T-cell (primary cell): ENCODE measurements around the gene HOXD12. TPM values are rescaled to one million over a fixed set of nuclear protein-coding genes. Genes with fewer than 3 reads are reported as not detected.

ENCODE experiments used
- ATAC-seq, 4 experiments: fragments of 200-7000 bp in 3 of 4; fragments of 150-1000 bp in 1 of 4; cut with Tn5 transposase; replicated peaks in 1 of 4; 1 replicate in 3 of 4; 2 replicates in 1 of 4; pipeline ENCODE4 v1.10.0; 2021; ENCODE audit warnings: moderate library complexity in 3 of 4, mild to moderate bottlenecking in 2 of 4, moderate number of reproducible peaks in 1 of 4
- CTCF ChIA-PET, 2 donors: fragments of 300-600 bp; sonication (Branson Sonifier 250); formaldehyde crosslinking; loops; one replicate each; lab custom pipeline; 2022; ENCODE audit warnings: antibody characterized with exemption in 2 of 2; lab: Charles Lee
- POLR2A ChIA-PET, 2 donors: fragments of 300-600 bp; sonication (Branson Sonifier 250); formaldehyde crosslinking; loops; one replicate each; lab custom pipeline; 2022; ENCODE audit warnings: antibody characterized with exemption in 2 of 2; lab: Charles Lee
- DNase-seq, 35 experiments: peaks; one replicate each; pipeline versions ENCODE4 v3.0.0 to v3.0.0-alpha.2; 2013 to 2023
- H3K27ac ChIP-seq: one replicate; pipeline ENCODE4 v1.5.1; 2013; ENCODE audit warnings: low read length
- H3K27me3 ChIP-seq, 2 experiments: replicated peaks in 1 of 2; 1 replicate in 1 of 2; 2 replicates in 1 of 2; pipeline versions ENCODE4 v1.6.1 to v1.7.0; 2013; ENCODE audit warnings: low read length in 1 of 2, mixed read lengths in 1 of 2; ENCODE audit not compliant: control insufficient read depth in 2 of 2, insufficient read depth in 2 of 2; ENCODE audit errors: extremely low read depth in 1 of 2
- H3K36me3 ChIP-seq, 2 donors: 1 replicate in 1 of 2; 2 replicates in 1 of 2; pipeline versions ENCODE4 v1.6.1 to v1.7.0; 2013; ENCODE audit warnings: low read length in 1 of 2; ENCODE audit not compliant: control insufficient read depth in 2 of 2, insufficient read depth in 1 of 2; ENCODE audit errors: extremely low read depth in 1 of 2
- H3K4me1 ChIP-seq, 2 experiments: 1 replicate in 1 of 2; 2 replicates in 1 of 2; pipeline versions ENCODE4 v1.6.1 to v1.7.0; 2013; ENCODE audit warnings: low read length in 2 of 2, mixed read lengths in 1 of 2; ENCODE audit not compliant: insufficient read depth in 2 of 2, control insufficient read depth in 1 of 2; ENCODE audit errors: extremely low read depth in 1 of 2
- H3K4me3 ChIP-seq, 2 donors: 1 replicate in 1 of 2; 2 replicates in 1 of 2; pipeline versions ENCODE4 v1.5.1 to v1.7.0; 2013; ENCODE audit warnings: mild to moderate bottlenecking in 2 of 2, low read length in 1 of 2, moderate library complexity in 1 of 2; ENCODE audit not compliant: control insufficient read depth in 1 of 2; ENCODE audit errors: extremely low read depth in 1 of 2
- H3K9me3 ChIP-seq: 2 replicates; pipeline ENCODE4 v1.7.0; 2013
- H3K27ac Mint-ChIP-seq, 2 donors: one replicate each; pipeline ENCODE4 v1.8.0; 2020 to 2021; ENCODE audit warnings: mild to moderate bottlenecking in 2 of 2, mixed read lengths in 2 of 2
- H3K27me3 Mint-ChIP-seq, 2 donors: one replicate each; pipeline ENCODE4 v1.8.0; 2021 to 2022; ENCODE audit warnings: mixed read lengths in 2 of 2
- H3K36me3 Mint-ChIP-seq: one replicate; pipeline ENCODE4 v1.8.0; 2021; ENCODE audit warnings: mixed read lengths
- H3K4me1 Mint-ChIP-seq, 3 donors: one replicate each; pipeline ENCODE4 v1.8.0; 2020 to 2022; ENCODE audit warnings: mixed read lengths in 3 of 3, mild to moderate bottlenecking in 1 of 3
- H3K4me3 Mint-ChIP-seq, 3 donors: one replicate each; pipeline ENCODE4 v1.8.0; 2020 to 2022; ENCODE audit warnings: mild to moderate bottlenecking in 3 of 3, mixed read lengths in 3 of 3, moderate library complexity in 3 of 3
- H3K9me3 Mint-ChIP-seq, 3 donors: one replicate each; pipeline ENCODE4 v1.8.0; 2020 to 2022; ENCODE audit warnings: mixed read lengths in 3 of 3
- WGBS: methylation state at CpG from one replicate; pipeline ENCODE4 v1.1.5; 2013; ENCODE audit warnings: missing lambda C conversion rate; ENCODE audit not compliant: insufficient coverage; 5-methylcytosine and 5-hydroxymethylcytosine counted together
- total RNA-seq, 35 experiments: library from RNA in 6 of 35; stranded (reverse) in 6 of 35; fragments of 120-200 nt in 1 of 35; gene quantifications; one replicate each; pipeline versions ENCODE4 v1.2.1 to v1.2.4 and lab custom pipeline; 2013 to 2026

The HOXD12 gene
- total RNA-seq, 5 donors from 2014 or later (not counting 1 experiment from before 2014, with no cell fraction given): not detected

GRCh38 chr2:176099159-176099727 is 352 bp upstream of the HOXD12 start:
- Histone ChIP-seq H3K4me1 (peaks cover 8 to 19% of the 10 kb centered on the region in 2 experiments), H3K27ac (no peak overlapping the region), H3K27me3 (peaks cover 39 to 81% of the 10 kb centered on the region in 2 experiments), H3K36me3 (no peaks in the 10 kb centered on the region), H3K4me3 (no peak overlapping the region), H3K9me3 (no peaks in the 10 kb centered on the region)
- no peak for DNase-seq
- H3K4me3 Mint-ChIP-seq: no peak overlapping the region
- no peaks in the 10 kb centered on the region for H3K36me3 Mint-ChIP-seq
- H3K4me1 Mint-ChIP-seq: peaks cover 18 to 22% (median 20%) of the 10 kb centered on the region in 3 donors
- 18% methylated on average over 28 of the region's 30 CpGs for WGBS
- ATAC-seq: no peak
- H3K9me3 Mint-ChIP-seq: no peaks in the 10 kb centered on the region
- POLR2A ChIA-PET: no interaction called here
- H3K27ac Mint-ChIP-seq: no peak overlapping the region
- CTCF ChIA-PET: interaction anchor here in 1 of 2 donors (0.5 to 4.1 kb wide), 3 partner anchors 33 to 729 kb away, joined by 8 to 34 read pairs (median 8); no protein-coding TSS in a partner anchor
- peaks cover 86 to 93% of the 10 kb centered on the region in 2 donors for H3K27me3 Mint-ChIP-seq

GRCh38 chr2:176100547-176101140 is 1.0 kb downstream of the HOXD12 start:
- no peak overlapping the region for H3K4me3 Mint-ChIP-seq
- CTCF ChIA-PET: interaction anchor here in 1 of 2 donors (0.5 kb wide), 1 partner anchor 25 kb away, joined by 3 read pairs; no protein-coding TSS in a partner anchor
- no peaks in the 10 kb centered on the region for H3K36me3 Mint-ChIP-seq
- no peak overlapping the region for H3K27ac Mint-ChIP-seq
- Histone ChIP-seq H3K4me3 (peak overlapping the region in 1 of 2 donors; percentile 10), H3K4me1 (peaks cover 8 to 26% of the 10 kb centered on the region in 2 experiments), H3K9me3 (no peaks in the 10 kb centered on the region), H3K27me3 (peaks cover 29 to 85% of the 10 kb centered on the region in 2 experiments), H3K36me3 (no peaks in the 10 kb centered on the region), H3K27ac (no peak overlapping the region)
- POLR2A ChIA-PET: no interaction called here
- ATAC-seq (no peak), DNase-seq (no peak)
- peaks cover 23 to 36% (median 28%) of the 10 kb centered on the region in 3 donors for H3K4me1 Mint-ChIP-seq
- peaks cover 86 to 93% of the 10 kb centered on the region in 2 donors for H3K27me3 Mint-ChIP-seq
- 20% methylated on average over 21 of the region's 28 CpGs for WGBS
- H3K9me3 Mint-ChIP-seq: no peaks in the 10 kb centered on the region

GRCh38 chr2:176101216-176101830 is 1.7 kb downstream of the HOXD12 start:
- ATAC-seq: no peak
- no peak overlapping the region for H3K4me3 Mint-ChIP-seq
- no peaks in the 10 kb centered on the region for H3K9me3 ChIP-seq
- H3K4me3 ChIP-seq: no peak overlapping the region
- peaks cover 27 to 42% (median 33%) of the 10 kb centered on the region in 3 donors for H3K4me1 Mint-ChIP-seq
- no peak for DNase-seq
- H3K27ac Mint-ChIP-seq: no peak overlapping the region
- H3K36me3 Mint-ChIP-seq: no peaks in the 10 kb centered on the region
- H3K36me3 ChIP-seq: no peaks in the 10 kb centered on the region
- peaks cover 31 to 92% of the 10 kb centered on the region in 2 experiments for H3K27me3 ChIP-seq
- peaks cover 86 to 94% of the 10 kb centered on the region in 2 donors for H3K27me3 Mint-ChIP-seq
- no peaks in the 10 kb centered on the region for H3K9me3 Mint-ChIP-seq
- CTCF ChIA-PET: interaction anchor here (0.5 to 1.4 kb wide), 4 partner anchors 24 to 33 kb away, joined by 3 to 4 read pairs (median 4); no protein-coding TSS in a partner anchor
- no peak overlapping the region for H3K27ac ChIP-seq
- POLR2A ChIA-PET: no interaction called here
- no CpG with 5 or more reads among the region's 2 CpGs for WGBS
- H3K4me1 ChIP-seq: peaks cover 8 to 26% of the 10 kb centered on the region in 2 experiments

GRCh38 chr2:176101842-176102241 is 2.2 kb downstream of the HOXD12 start:
- ChIA-PET CTCF (interaction anchor here (0.5 to 1.4 kb wide), 3 partner anchors 30 to 32 kb away, joined by 3 to 4 read pairs (median 4); no protein-coding TSS in a partner anchor), POLR2A (no interaction called here)
- Mint-ChIP-seq H3K27me3 (peaks cover 83 to 91% of the 10 kb centered on the region in 2 donors), H3K4me3 (no peak overlapping the region), H3K4me1 (peaks cover 25 to 40% (median 31%) of the 10 kb centered on the region in 3 donors), H3K27ac (peak overlapping the region in 1 of 2 donors; percentile 32), H3K36me3 (no peaks in the 10 kb centered on the region), H3K9me3 (no peaks in the 10 kb centered on the region)
- WGBS: 37% methylated on average over 3 of the region's 5 CpGs
- Histone ChIP-seq H3K4me1 (peaks cover 10 to 26% of the 10 kb centered on the region in 2 experiments), H3K9me3 (no peaks in the 10 kb centered on the region), H3K36me3 (no peaks in the 10 kb centered on the region), H3K4me3 (no peak overlapping the region), H3K27ac (no peak overlapping the region), H3K27me3 (peaks cover 29 to 93% of the 10 kb centered on the region in 2 experiments)
- DNase-seq (no peak), ATAC-seq (no peak)

GRCh38 chr2:176102309-176102866 is 2.8 kb downstream of the HOXD12 start:
- ATAC-seq (no peak), DNase-seq (no peak)
- Histone ChIP-seq H3K4me1 (peaks cover 4 to 25% of the 10 kb centered on the region in 2 experiments), H3K27ac (no peak overlapping the region), H3K27me3 (peaks cover 27 to 92% of the 10 kb centered on the region in 2 experiments), H3K36me3 (no peaks in the 10 kb centered on the region), H3K4me3 (no peak overlapping the region), H3K9me3 (no peaks in the 10 kb centered on the region)
- H3K4me1 Mint-ChIP-seq: peaks cover 23 to 35% (median 28%) of the 10 kb centered on the region in 3 donors
- H3K27me3 Mint-ChIP-seq: peaks cover 78 to 88% of the 10 kb centered on the region in 2 donors
- no peaks in the 10 kb centered on the region for H3K9me3 Mint-ChIP-seq
- H3K4me3 Mint-ChIP-seq: no peak overlapping the region
- H3K36me3 Mint-ChIP-seq: no peaks in the 10 kb centered on the region
- POLR2A ChIA-PET: interaction anchor here (0.6 to 1.1 kb wide), 2 partner anchors 20 to 24 kb away, joined by 3 read pairs; no protein-coding TSS in a partner anchor
- CTCF ChIA-PET: interaction anchor here (0.5 to 1.4 kb wide), 3 partner anchors 29 to 42 kb away, joined by 3 to 4 read pairs (median 3); no protein-coding TSS in a partner anchor
- 0% methylated on average over 1 of the region's 7 CpGs for WGBS
- peak overlapping the region in 1 of 2 donors; percentile 32 for H3K27ac Mint-ChIP-seq
